ENCODE measurements around the gene PAK2. TPM values are rescaled to one million over a fixed set of nuclear protein-coding genes. Genes with fewer than 3 reads are reported as not detected.

The PAK2 gene
- total RNA-seq, 1 experiment from 2014 or later: 102 TPM

- Histone ChIP-seq H3K36me3 (ENCODE audit: insufficient read depth, low read length, poor library complexity, severe bottlenecking) (peaks cover 28% of the 10 kb centered on the region), H3K27me3 (replicated peaks; ENCODE audit: insufficient read depth, low read depth, low read length, poor library complexity) (no peaks in the 10 kb centered on the region), H3K27ac (ENCODE audit: low read depth, low read length, poor library complexity, severe bottlenecking) (peak overlapping the region; percentile 24), H3K4me3 (ENCODE audit: low read depth, low read length, poor library complexity, severe bottlenecking) (no peak overlapping the region), H3K9me3 (ENCODE audit: low read depth, low read length, poor library complexity, severe bottlenecking) (no peaks in the 10 kb centered on the region), H3K4me1 (ENCODE audit: insufficient read depth, low read length, poor library complexity, severe bottlenecking) (peaks cover 11% of the 10 kb centered on the region)
- BruUV-seq (replicated peaks): no TSS peak
- DNase-seq (ENCODE audit: low spot score): peak; percentile 18
- no peak for TF ChIP-seq EZH2 (IDR thresholded peaks at IDR 0.05; ENCODE audit: borderline replicate concordance, low read depth, low read length, poor library complexity, severe bottlenecking)
- ChIA-PET CTCF (no interaction called here), POLR2A (ENCODE audit: low non-redundant PET) (interaction anchor here (0.6 kb wide), 1 partner anchor 43 kb away, joined by 3 read pairs; no protein-coding TSS in a partner anchor)
- intact Hi-C loops (cut with micrococcal nuclease; ENCODE audit: unreplicated experiment): no loop called here
Measured at GRCh38 chr3:196800742-196801434, 61.2 kb downstream of the PAK2 start.

- TF ChIP-seq EZH2 (IDR thresholded peaks at IDR 0.05; ENCODE audit: borderline replicate concordance, low read depth, low read length, poor library complexity, severe bottlenecking) (no peak), CTCF (conservative IDR thresholded peaks at IDR 0.05; ENCODE audit: low read depth, low read length) (no peak)
- no peak for DNase-seq (ENCODE audit: low spot score)
- Histone ChIP-seq H3K9me3 (ENCODE audit: low read depth, low read length, poor library complexity, severe bottlenecking) (no peaks in the 10 kb centered on the region), H3K27me3 (replicated peaks; ENCODE audit: insufficient read depth, low read depth, low read length, poor library complexity) (no peaks in the 10 kb centered on the region), H3K36me3 (ENCODE audit: insufficient read depth, low read length, poor library complexity, severe bottlenecking) (peaks cover 43% of the 10 kb centered on the region), H3K4me1 (ENCODE audit: insufficient read depth, low read length, poor library complexity, severe bottlenecking) (peaks cover 11% of the 10 kb centered on the region), H3K4me3 (ENCODE audit: low read depth, low read length, poor library complexity, severe bottlenecking) (no peak overlapping the region), H3K27ac (ENCODE audit: low read depth, low read length, poor library complexity, severe bottlenecking) (no peak overlapping the region)
- ChIA-PET CTCF (no interaction called here), POLR2A (ENCODE audit: low non-redundant PET) (no interaction called here)
- BruUV-seq (replicated peaks): TSS peak; percentile 19
- intact Hi-C loops (cut with micrococcal nuclease; ENCODE audit: unreplicated experiment): no loop called here
Measured at GRCh38 chr3:196803891-196804468, 64.3 kb downstream of the PAK2 start.

DNA sequence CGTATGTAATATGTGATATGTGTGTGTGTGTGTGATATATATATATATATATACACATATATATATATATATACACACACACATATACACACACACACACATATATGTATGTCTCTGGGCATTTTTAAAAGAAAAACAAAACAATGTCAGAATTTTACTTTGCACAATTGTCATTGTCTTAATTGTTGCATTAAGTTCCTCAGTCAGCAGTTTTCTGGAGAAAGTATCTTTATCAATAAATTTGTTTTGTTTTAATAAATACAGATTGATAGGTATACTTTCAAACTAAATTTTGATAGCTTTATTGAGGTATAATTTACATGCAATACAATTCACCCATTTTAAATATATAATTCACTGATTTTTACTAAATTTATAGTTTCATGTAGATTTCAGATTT, 65.1 kb downstream of the PAK2 start:
- intact Hi-C loops (cut with micrococcal nuclease; ENCODE audit: unreplicated experiment): no loop called here
- Histone ChIP-seq H3K4me3 (ENCODE audit: low read depth, low read length, poor library complexity, severe bottlenecking) (no peak overlapping the region), H3K4me1 (ENCODE audit: insufficient read depth, low read length, poor library complexity, severe bottlenecking) (peaks cover 11% of the 10 kb centered on the region), H3K9me3 (ENCODE audit: low read depth, low read length, poor library complexity, severe bottlenecking) (no peaks in the 10 kb centered on the region), H3K27me3 (replicated peaks; ENCODE audit: insufficient read depth, low read depth, low read length, poor library complexity) (no peaks in the 10 kb centered on the region), H3K27ac (ENCODE audit: low read depth, low read length, poor library complexity, severe bottlenecking) (no peak overlapping the region), H3K36me3 (ENCODE audit: insufficient read depth, low read length, poor library complexity, severe bottlenecking) (peaks cover 43% of the 10 kb centered on the region)
- TF ChIP-seq EZH2 (IDR thresholded peaks at IDR 0.05; ENCODE audit: borderline replicate concordance, low read depth, low read length, poor library complexity, severe bottlenecking) (no peak), CTCF (conservative IDR thresholded peaks at IDR 0.05; ENCODE audit: low read depth, low read length) (no peak)
- ChIA-PET POLR2A (ENCODE audit: low non-redundant PET) (no interaction called here), CTCF (no interaction called here)
- no peak for DNase-seq (ENCODE audit: low spot score)
- no TSS peak for BruUV-seq (replicated peaks)
